GM21737 (cell line): Measurements from ENCODE around the gene DUSP7.
A peak's percentile ranks its signal among the peaks of the same experiment; 100 is the strongest.

Source experiments
- ATAC-seq: cut with Tn5 transposase; IDR thresholded peaks from one replicate; pipeline ENCODE4 v1.9.1; 2021; ENCODE audit warnings: mild to moderate bottlenecking, moderate library complexity; ENCODE audit not compliant: unreplicated experiment

Gene DUSP7

GRCh38 chr3:52056521-52056967 lies at the start of gene DUSP7:
Gene DUSP7, minus strand, starts transcription at chr3:52056571. Its CDS starts 205 bp downstream, at chr3:52056366.
- ATAC-seq, result peak; percentile 27

- no peak for ATAC-seq
Observed at GRCh38 chr3:52104684-52105640, 48.6 kb upstream of the DUSP7 start.

GRCh38 chr3:52102934-52103333 lies 46.6 kb upstream of the DUSP7 start:
- no peak for ATAC-seq

GRCh38 chr3:52099001-52099401 lies 42.6 kb upstream of the DUSP7 start:
- ATAC-seq, result no peak

- ATAC-seq, result no peak
Observed at GRCh38 chr3:52097851-52098507, 41.6 kb upstream of the DUSP7 start.

- ATAC-seq, result no peak
Observed at GRCh38 chr3:52095990-52096775, 39.8 kb upstream of the DUSP7 start.

GRCh38 chr3:52094571-52095485 lies 38.5 kb upstream of the DUSP7 start:
- no peak for ATAC-seq

- ATAC-seq, result no peak
Observed at GRCh38 chr3:52093756-52094545, 37.6 kb upstream of the DUSP7 start.

GRCh38 chr3:52092891-52093290 lies 36.5 kb upstream of the DUSP7 start:
- no peak for ATAC-seq

GRCh38 chr3:52092271-52092660 lies 35.9 kb upstream of the DUSP7 start:
- no peak for ATAC-seq

GRCh38 chr3:52091586-52092270 lies 35.4 kb upstream of the DUSP7 start:
- ATAC-seq, result no peak

GRCh38 chr3:52090933-52091468 lies 34.6 kb upstream of the DUSP7 start:
- no peak for ATAC-seq

- ATAC-seq, result no peak
Observed at GRCh38 chr3:52090131-52090932, 34.0 kb upstream of the DUSP7 start.

- ATAC-seq, result no peak
Observed at GRCh38 chr3:52089691-52090090, 33.3 kb upstream of the DUSP7 start.

GRCh38 chr3:52088445-52089367 lies 32.3 kb upstream of the DUSP7 start:
- ATAC-seq, result no peak

- no peak for ATAC-seq
Observed at GRCh38 chr3:52087731-52088130, 31.4 kb upstream of the DUSP7 start.
